ENCODE data around the gene TNKS2. TPM values are rescaled to one million over a fixed set of nuclear protein-coding genes. Genes with fewer than 3 reads are reported as not detected.

The TNKS2 gene
- total RNA-seq, 2 donors from 2014 or later, result 25.6 to 30.7 TPM

GRCh38 chr10:91778485-91778884 lies 19.7 kb upstream of the TNKS2 start:
- peaks cover 19% of the 10 kb centered on the region for H3K27me3 Mint-ChIP-seq
- no peaks in the 10 kb centered on the region for H3K36me3 Mint-ChIP-seq (ENCODE audit: low read depth)
- ATAC-seq (replicated peaks), result no peak
- H3K4me3 Mint-ChIP-seq, result no peak overlapping the region
- no peaks in the 10 kb centered on the region for H3K9me3 Mint-ChIP-seq
- no peaks in the 10 kb centered on the region for H3K4me1 Mint-ChIP-seq
- no peak overlapping the region for H3K27ac Mint-ChIP-seq

DNA sequence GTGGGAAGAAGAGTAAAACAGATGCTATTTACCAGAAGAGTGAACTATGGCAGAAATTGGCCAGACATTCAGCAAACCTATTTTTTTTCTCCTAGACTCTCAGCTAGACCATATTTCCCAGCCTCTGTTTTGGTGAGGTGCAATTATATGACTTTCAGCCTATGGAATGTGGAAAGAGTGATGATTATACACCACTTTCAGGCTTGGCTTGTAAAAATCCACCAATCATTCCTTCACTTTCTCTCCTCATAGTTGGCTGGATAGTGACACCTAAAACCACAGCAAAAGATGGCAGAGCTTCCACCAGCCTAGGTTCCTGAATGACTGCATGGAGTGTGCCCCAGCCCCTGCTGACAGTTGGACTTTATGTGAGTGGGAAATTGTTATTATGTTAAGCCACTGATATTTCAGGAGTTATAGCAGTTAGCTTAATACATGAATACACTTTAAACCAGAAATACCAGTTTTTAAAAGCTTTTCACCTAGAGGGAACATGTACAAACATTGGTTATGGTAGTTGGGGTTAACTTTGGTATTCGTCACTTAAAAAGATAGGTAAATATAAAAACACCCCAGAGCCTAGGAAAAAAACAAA lies 19.1 kb upstream of the TNKS2 start:
- no peaks in the 10 kb centered on the region for H3K36me3 Mint-ChIP-seq (ENCODE audit: low read depth)
- ATAC-seq (replicated peaks), result no peak
- H3K4me1 Mint-ChIP-seq, result no peaks in the 10 kb centered on the region
- H3K9me3 Mint-ChIP-seq, result no peaks in the 10 kb centered on the region
- no peak overlapping the region for H3K4me3 Mint-ChIP-seq
- no peak overlapping the region for H3K27ac Mint-ChIP-seq
- H3K27me3 Mint-ChIP-seq, result peaks cover 19% of the 10 kb centered on the region

DNA sequence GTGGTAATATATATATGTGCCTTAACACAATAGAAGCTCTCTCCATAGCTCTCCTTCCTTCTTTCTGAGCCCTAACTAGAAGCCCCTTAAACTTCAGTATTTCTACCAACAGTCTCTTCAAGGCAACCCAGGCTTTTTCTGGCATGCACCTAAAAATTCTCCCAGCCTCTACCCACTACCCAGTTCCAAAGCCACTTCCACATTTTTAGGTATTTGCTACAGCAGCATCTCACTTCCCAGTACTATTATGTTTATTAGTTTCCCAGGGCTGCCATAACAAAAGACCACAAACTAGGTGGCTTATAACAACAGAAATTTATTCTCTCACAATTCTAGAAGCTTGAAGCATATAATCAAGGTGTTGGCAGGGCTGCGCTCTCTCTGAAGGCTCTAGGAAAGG lies 15.7 kb upstream of the TNKS2 start:
- no peak overlapping the region for H3K4me3 Mint-ChIP-seq
- ATAC-seq (replicated peaks), result no peak
- no peaks in the 10 kb centered on the region for H3K36me3 Mint-ChIP-seq (ENCODE audit: low read depth)
- H3K27ac Mint-ChIP-seq, result no peak overlapping the region
- H3K9me3 Mint-ChIP-seq, result no peaks in the 10 kb centered on the region
- peaks cover 9% of the 10 kb centered on the region for H3K27me3 Mint-ChIP-seq
- H3K4me1 Mint-ChIP-seq, result no peaks in the 10 kb centered on the region

DNA sequence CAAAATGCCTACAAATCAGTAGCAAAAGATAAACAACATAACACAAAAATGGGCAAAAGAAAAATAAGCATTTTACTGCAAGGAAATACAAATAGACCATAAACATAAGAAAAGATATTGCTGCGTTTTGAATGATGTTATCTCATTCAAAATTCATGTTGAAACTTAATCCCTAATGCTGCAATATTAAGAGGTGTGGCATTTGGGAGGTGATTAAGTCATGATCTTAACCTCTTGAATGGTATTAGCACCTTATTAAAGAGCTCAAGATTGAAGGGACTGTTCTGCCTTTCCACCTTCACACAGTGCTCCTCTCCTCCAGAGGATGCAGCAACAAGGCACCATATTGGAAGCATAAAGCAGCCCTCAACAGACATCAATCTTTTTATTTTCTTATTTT lies 12.4 kb upstream of the TNKS2 start:
- Mint-ChIP-seq H3K9me3 (no peaks in the 10 kb centered on the region), H3K36me3 (ENCODE audit: low read depth) (no peaks in the 10 kb centered on the region), H3K27me3 (peaks cover 4% of the 10 kb centered on the region), H3K4me3 (no peak overlapping the region), H3K4me1 (no peaks in the 10 kb centered on the region), H3K27ac (no peak overlapping the region)
- no peak for ATAC-seq (replicated peaks)

DNA sequence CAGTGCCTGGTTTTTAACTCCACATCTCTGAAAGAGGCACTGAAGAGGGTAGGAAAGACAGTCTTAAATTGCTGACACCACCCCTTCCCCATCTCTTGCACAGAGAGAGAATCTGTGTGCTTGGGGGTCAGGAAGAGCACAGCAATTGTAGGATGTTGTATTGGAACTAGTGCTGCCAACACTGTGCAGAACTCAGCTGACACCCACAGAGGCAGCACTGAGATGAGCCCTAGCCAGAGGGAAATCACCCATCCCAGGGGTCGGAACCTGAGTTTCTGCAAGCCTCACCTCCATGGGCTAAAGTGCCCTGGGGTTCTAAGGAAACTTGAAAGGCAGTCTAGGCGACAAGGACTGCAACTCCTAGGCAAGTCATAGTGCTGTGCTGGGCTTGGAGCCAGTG lies 11.0 kb upstream of the TNKS2 start:
- Mint-ChIP-seq H3K36me3 (ENCODE audit: low read depth) (no peaks in the 10 kb centered on the region), H3K9me3 (no peaks in the 10 kb centered on the region), H3K27me3 (no peaks in the 10 kb centered on the region), H3K4me3 (no peak overlapping the region), H3K27ac (no peak overlapping the region), H3K4me1 (no peaks in the 10 kb centered on the region)
- no peak for ATAC-seq (replicated peaks)

- Mint-ChIP-seq H3K36me3 (ENCODE audit: low read depth) (no peaks in the 10 kb centered on the region), H3K9me3 (no peaks in the 10 kb centered on the region), H3K4me1 (no peaks in the 10 kb centered on the region), H3K27ac (no peak overlapping the region), H3K4me3 (no peak overlapping the region), H3K27me3 (no peaks in the 10 kb centered on the region)
- ATAC-seq (replicated peaks), result no peak
Measured at GRCh38 chr10:91787810-91788209, 10.4 kb upstream of the TNKS2 start.

GRCh38 chr10:91788527-91788926 lies 9.7 kb upstream of the TNKS2 start:
- H3K9me3 Mint-ChIP-seq, result no peaks in the 10 kb centered on the region
- H3K36me3 Mint-ChIP-seq (ENCODE audit: low read depth), result no peaks in the 10 kb centered on the region
- H3K27me3 Mint-ChIP-seq, result no peaks in the 10 kb centered on the region
- H3K4me3 Mint-ChIP-seq, result no peak overlapping the region
- no peak overlapping the region for H3K27ac Mint-ChIP-seq
- no peak for ATAC-seq (replicated peaks)
- H3K4me1 Mint-ChIP-seq, result no peaks in the 10 kb centered on the region

DNA sequence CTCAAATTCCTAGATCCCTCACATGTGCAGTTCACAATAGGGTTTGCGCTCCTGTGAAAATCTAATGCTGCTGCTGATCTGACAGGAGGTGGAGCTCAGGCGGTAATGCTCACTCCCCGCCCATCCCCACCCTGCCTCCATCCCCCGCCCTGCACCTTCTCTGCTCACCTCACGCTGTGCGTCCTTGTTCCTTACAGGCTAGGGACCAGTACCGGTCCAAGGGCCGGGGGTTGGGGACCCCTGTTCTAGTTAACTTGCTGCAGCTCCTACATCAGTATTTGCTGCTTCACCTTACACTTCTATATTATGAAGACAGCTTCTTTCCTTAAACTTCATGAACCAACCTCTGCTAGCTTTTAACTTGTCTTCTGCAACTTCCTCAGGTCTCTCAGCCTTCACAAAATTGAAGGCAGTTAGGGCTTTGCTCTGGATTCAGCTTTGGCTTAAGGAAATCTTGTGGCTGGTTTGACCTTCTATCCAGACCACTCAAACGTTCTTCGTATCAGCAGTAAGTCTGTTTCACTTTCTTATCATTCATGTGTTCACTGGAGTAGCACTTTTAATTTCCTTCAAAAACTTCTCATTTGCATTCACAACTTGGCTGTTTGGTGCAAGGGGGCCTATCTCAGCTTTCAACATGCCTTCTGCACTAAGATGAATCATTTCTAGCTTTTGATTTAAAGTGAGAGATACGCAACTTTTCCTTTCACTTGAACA lies 1.7 kb upstream of the TNKS2 start:
- peaks cover 37% of the 10 kb centered on the region for H3K36me3 Mint-ChIP-seq (ENCODE audit: low read depth)

DNA sequence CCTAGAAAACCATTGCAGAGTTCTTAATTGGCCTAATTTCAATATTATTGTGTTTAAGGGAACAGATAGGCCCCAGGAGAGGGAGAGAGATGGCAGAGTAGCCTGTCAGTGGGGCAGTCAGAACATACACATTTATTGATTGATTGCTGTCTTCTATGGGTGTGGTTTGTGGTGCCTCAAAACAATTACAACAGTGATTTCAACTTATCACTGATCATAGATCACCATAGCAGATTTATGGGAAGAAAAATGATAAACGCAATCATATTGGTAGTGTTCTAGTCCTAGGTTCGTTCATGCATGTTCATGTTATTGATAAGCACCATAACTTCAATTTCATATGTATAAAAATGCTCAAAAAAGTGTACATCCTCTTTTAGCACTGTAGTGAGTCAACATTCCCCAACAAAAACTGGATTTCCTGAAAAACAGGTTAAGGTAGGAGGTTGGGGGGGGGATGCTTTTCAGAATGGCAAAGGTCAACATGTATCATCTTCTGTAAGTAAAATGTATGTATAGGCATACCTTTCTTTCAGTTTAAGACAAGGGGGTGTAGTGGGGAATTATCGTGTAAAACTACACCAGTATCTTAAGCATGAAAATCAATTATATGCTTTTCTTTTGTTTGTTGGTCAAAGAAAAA lies 1.1 kb upstream of the TNKS2 start:
- peak overlapping the region; percentile 95 for H3K4me3 Mint-ChIP-seq
- ATAC-seq (replicated peaks), result no peak
- no peaks in the 10 kb centered on the region for H3K9me3 Mint-ChIP-seq
- H3K27ac Mint-ChIP-seq, result peak overlapping the region; percentile 76
- H3K36me3 Mint-ChIP-seq (ENCODE audit: low read depth), result peaks cover 44% of the 10 kb centered on the region
- peaks cover 35% of the 10 kb centered on the region for H3K4me1 Mint-ChIP-seq
- H3K27me3 Mint-ChIP-seq, result no peaks in the 10 kb centered on the region

More for the DNA sequence above, 1.7 kb upstream of the TNKS2 start:
- H3K9me3 Mint-ChIP-seq, result no peaks in the 10 kb centered on the region
- peaks cover 30% of the 10 kb centered on the region for H3K4me1 Mint-ChIP-seq
- H3K27me3 Mint-ChIP-seq, result no peaks in the 10 kb centered on the region
- peak; percentile 59 for ATAC-seq (replicated peaks)
- H3K4me3 Mint-ChIP-seq, result peak overlapping the region; percentile 95
- peak overlapping the region; percentile 76 for H3K27ac Mint-ChIP-seq

DNA sequence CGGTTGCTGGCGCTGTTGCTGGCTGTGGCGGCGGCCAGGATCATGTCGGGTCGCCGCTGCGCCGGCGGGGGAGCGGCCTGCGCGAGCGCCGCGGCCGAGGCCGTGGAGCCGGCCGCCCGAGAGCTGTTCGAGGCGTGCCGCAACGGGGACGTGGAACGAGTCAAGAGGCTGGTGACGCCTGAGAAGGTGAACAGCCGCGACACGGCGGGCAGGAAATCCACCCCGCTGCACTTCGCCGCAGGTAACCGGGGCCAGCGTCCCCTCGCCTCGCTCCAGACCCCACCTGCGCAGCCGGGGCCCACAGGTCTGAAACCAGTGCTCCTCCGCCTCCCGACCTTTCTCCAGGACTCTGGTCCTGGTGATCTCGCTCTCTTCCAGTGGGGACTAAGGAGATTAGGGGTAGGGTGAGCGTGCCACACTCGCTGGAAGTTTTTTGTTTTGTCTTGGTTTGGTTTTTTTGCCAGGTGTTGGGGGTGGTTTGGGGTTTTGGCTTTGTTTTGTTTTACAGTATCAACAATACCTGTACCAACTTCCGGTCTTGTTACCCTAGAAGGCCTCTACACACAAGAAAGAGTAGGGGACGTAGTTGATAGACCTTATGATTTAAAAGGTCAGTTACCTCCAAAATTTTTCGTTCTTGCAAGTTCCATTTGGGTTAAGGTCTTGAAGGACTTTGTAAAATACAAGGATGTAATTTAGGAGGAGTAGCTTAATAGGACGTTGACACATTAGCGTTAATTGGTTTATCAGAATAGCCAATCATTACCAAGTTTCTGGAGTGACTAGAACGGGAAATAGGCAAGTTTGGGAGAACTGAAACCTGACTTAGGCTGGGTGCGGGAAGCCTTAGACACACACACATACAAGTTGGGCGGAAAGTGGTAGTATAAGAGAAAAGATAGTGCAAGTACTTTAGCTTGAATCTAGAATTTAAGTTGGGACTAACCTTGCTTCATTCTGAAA lies 704 bp downstream of the TNKS2 start:
- Mint-ChIP-seq H3K27me3 (no peaks in the 10 kb centered on the region), H3K27ac (peak overlapping the region; percentile 94), H3K9me3 (no peaks in the 10 kb centered on the region), H3K36me3 (ENCODE audit: low read depth) (peaks cover 57% of the 10 kb centered on the region), H3K4me1 (peaks cover 40% of the 10 kb centered on the region), H3K4me3 (peak overlapping the region; percentile 95)
- peak; percentile 51 for ATAC-seq (replicated peaks)

- ATAC-seq (replicated peaks), result peak; percentile 25
- Mint-ChIP-seq H3K4me3 (peak overlapping the region; percentile 95), H3K27ac (peak overlapping the region; percentile 94), H3K36me3 (ENCODE audit: low read depth) (peaks cover 62% of the 10 kb centered on the region), H3K27me3 (no peaks in the 10 kb centered on the region), H3K4me1 (peaks cover 40% of the 10 kb centered on the region), H3K9me3 (no peaks in the 10 kb centered on the region)
Measured at GRCh38 chr10:91799612-91799975, 1.4 kb downstream of the TNKS2 start.

GRCh38 chr10:91800182-91800581 lies 2.0 kb downstream of the TNKS2 start:
- H3K4me1 Mint-ChIP-seq, result peaks cover 41% of the 10 kb centered on the region
- no peaks in the 10 kb centered on the region for H3K9me3 Mint-ChIP-seq
- peak overlapping the region; percentile 95 for H3K4me3 Mint-ChIP-seq
- peak overlapping the region; percentile 94 for H3K27ac Mint-ChIP-seq
- H3K27me3 Mint-ChIP-seq, result no peaks in the 10 kb centered on the region
- peaks cover 68% of the 10 kb centered on the region for H3K36me3 Mint-ChIP-seq (ENCODE audit: low read depth)
- no peak for ATAC-seq (replicated peaks)

GRCh38 chr10:91800756-91801155 lies 2.5 kb downstream of the TNKS2 start:
- Mint-ChIP-seq H3K4me3 (peak overlapping the region; percentile 95), H3K27me3 (no peaks in the 10 kb centered on the region), H3K27ac (peak overlapping the region; percentile 94), H3K4me1 (peaks cover 44% of the 10 kb centered on the region), H3K36me3 (ENCODE audit: low read depth) (peaks cover 74% of the 10 kb centered on the region), H3K9me3 (no peaks in the 10 kb centered on the region)
- ATAC-seq (replicated peaks), result no peak

DNA sequence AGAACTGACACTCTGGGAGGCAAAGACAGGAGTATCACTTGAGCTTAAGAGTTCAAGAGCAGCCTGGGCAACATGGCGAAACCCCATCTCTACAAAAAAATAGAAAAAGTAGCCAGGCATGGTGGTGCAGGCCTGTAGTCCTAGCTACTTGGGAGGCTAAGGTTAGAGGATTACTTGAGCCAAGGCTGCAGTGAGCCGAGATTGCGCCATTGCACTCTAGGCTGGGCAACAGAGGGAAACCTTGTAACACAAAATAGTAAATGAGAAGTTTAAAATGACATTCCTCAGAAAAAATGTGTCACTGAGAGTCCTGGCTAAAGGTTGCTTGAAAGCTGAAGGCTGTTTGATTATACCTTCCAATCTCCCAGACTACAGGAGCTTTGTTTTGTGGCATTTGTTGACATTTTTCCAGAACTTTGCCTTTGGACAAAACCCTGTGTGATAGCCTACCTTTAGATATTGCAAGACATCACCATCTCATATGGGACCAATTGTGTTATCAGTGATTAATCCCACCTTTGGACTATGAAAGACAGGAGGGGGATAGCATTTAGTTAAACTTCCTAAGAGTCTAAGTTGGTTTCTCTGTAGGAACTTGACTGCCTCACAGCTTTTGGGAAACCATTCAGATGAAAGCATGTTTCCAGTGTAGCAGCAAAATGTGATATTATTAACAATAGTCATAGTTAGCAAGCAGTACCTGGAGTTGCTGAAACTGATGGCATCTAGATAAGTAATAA lies 5.3 kb downstream of the TNKS2 start:
- Mint-ChIP-seq H3K27ac (no peak overlapping the region), H3K36me3 (ENCODE audit: low read depth) (peaks cover 86% of the 10 kb centered on the region), H3K4me3 (no peak overlapping the region), H3K9me3 (no peaks in the 10 kb centered on the region), H3K4me1 (peaks cover 40% of the 10 kb centered on the region), H3K27me3 (no peaks in the 10 kb centered on the region)
- ATAC-seq (replicated peaks), result no peak

Data from activated T-helper 17 cell treated with anti-CD3 and anti-CD28 coated beads, Interleukin-2, amount 50 U/mL, for 72 hours (primary cell).